ENCODE measurements around the gene ZNF608. TPM values are rescaled to one million over a fixed set of nuclear protein-coding genes. Genes with fewer than 3 reads are reported as not detected.

ZNF608 gene
- total and polyA plus RNA-seq, 4 donors = 9.5 to 83.2 (median 20.4) TPM

DNA sequence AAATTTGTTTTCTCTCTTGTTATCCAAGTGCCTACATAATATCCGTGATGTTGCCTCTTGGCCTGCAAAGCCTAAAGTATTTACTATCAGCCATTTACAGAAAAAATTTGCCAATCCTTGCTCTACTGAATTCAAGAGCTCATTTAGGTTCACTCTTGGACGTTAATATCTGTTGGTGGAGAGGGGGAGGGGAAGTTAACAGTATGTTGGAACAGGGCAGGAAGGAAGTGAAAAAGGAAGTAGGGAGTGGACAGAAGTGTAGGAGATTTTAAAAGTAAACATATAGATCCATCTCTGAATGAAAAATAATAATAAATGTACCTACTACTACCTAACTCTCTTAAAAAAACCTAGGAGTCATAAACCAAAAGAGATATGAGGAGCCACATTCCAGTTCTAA, 32.8 kb downstream of the ZNF608 start:
- Histone ChIP-seq H3K27me3 (ENCODE audit: control insufficient read depth in 3 of 3, insufficient read depth in 3 of 3, low read length in 2 of 3) (no peaks in the 10 kb centered on the region), H3K36me3 (ENCODE audit: control insufficient read depth in 4 of 4, insufficient read depth in 4 of 4, low read length in 4 of 4) (no peaks in the 10 kb centered on the region), H3K9me3 (ENCODE audit: control insufficient read depth in 4 of 4, insufficient read depth in 3 of 4, low read length in 3 of 4) (no peaks in the 10 kb centered on the region), H3K4me1 (ENCODE audit: control insufficient read depth in 5 of 5, insufficient read depth in 5 of 5, low read length in 5 of 5) (peaks cover 9 to 38% (median 12%) of the 10 kb centered on the region in 5 donors), H3K4me3 (no peak overlapping the region), H3K9ac (ENCODE audit: insufficient read depth in 1 of 2, low read length in 2 of 2) (no peak overlapping the region), H3K27ac (ENCODE audit: low read depth in 1 of 2, low read length in 1 of 2) (no peak overlapping the region)
- TF ChIP-seq CTCF (IDR thresholded peaks at IDR 0.05; ENCODE audit: control extremely low read depth, extremely low read depth) = no peak
- 41 to 42% methylated on average over 2 of the region's 2 CpGs for WGBS, 2 donors
- DNase-seq = no peak
- ATAC-seq (ENCODE audit: insufficient read depth, low FRiP score) = no peak

DNA sequence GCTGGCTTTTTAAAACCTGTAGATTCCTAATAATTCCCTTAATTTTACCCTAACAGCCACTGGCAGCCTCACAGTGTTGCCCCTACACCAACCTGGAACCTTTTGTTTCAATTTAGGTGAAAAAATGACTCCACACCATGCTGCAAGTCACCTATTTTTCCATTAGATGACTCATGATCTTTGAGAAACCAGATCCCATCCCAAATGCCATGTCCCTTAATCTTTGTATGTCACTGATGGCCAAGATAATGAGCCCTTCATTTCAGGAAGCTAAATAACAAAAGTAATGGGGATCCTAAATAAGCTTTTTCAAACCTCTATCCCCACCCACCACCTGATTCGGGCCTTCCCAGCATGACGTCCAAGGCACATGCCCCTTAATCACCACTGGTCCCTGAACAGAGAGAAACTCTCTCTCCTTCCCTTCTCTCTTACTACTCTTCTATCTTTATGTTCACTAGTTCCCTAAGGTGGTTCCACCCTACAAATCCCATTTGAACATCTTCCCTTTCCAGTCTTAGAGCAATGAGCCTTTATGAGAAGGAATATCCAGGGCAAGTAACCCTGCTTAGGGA, 33.6 kb downstream of the ZNF608 start:
- Histone ChIP-seq H3K27me3 (ENCODE audit: control insufficient read depth in 3 of 3, insufficient read depth in 3 of 3, low read length in 2 of 3) (no peaks in the 10 kb centered on the region), H3K4me1 (ENCODE audit: control insufficient read depth in 5 of 5, insufficient read depth in 5 of 5, low read length in 5 of 5) (peaks cover 8 to 39% (median 15%) of the 10 kb centered on the region in 5 donors), H3K9ac (ENCODE audit: insufficient read depth in 1 of 2, low read length in 2 of 2) (no peak overlapping the region), H3K36me3 (ENCODE audit: control insufficient read depth in 4 of 4, insufficient read depth in 4 of 4, low read length in 4 of 4) (no peaks in the 10 kb centered on the region), H3K9me3 (ENCODE audit: control insufficient read depth in 4 of 4, insufficient read depth in 3 of 4, low read length in 3 of 4) (no peaks in the 10 kb centered on the region), H3K27ac (ENCODE audit: low read depth in 1 of 2, low read length in 1 of 2) (no peak overlapping the region), H3K4me3 (no peak overlapping the region)
- 83 to 89% methylated on average over 2 of the region's 2 CpGs for WGBS, 2 donors
- TF ChIP-seq CTCF (IDR thresholded peaks at IDR 0.05; ENCODE audit: control extremely low read depth, extremely low read depth) = no peak
- ATAC-seq (ENCODE audit: insufficient read depth, low FRiP score) = no peak
- no peak for DNase-seq

DNA sequence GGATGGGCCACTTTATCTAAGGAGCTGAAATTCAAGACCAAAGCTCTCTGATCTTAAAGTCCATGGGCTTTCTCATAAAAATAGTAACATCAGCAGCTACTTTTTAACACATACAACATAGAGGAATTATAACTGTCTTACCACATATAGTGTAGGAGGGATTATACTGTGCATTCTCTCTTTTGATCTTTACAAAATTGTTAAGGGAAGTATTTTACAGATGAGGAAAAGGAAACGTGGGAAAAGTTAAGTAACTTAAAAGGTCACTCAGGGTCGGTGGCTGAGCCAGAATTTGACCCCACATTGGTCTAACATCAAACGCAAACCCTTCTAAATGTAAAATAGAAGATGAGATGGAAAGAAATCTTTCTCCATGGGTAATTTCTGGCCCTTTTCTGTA, 38.4 kb downstream of the ZNF608 start:
- peaks cover 19 to 68% (median 36%) of the 10 kb centered on the region in 5 donors for H3K4me1 ChIP-seq (ENCODE audit: control insufficient read depth in 5 of 5, insufficient read depth in 5 of 5, low read length in 5 of 5)
- no peak for ATAC-seq (ENCODE audit: insufficient read depth, low FRiP score)
- TF ChIP-seq CTCF (IDR thresholded peaks at IDR 0.05; ENCODE audit: control extremely low read depth, extremely low read depth) = no peak

GRCh38 chr5:124707520-124707919, 38.9 kb downstream of the ZNF608 start:
- H3K4me3 ChIP-seq = no peak overlapping the region

More for the DNA sequence above, 38.4 kb downstream of the ZNF608 start:
- no peak overlapping the region for H3K27ac ChIP-seq (ENCODE audit: low read depth in 1 of 2, low read length in 1 of 2)
- no peak for DNase-seq
- no peaks in the 10 kb centered on the region for H3K36me3 ChIP-seq (ENCODE audit: control insufficient read depth in 4 of 4, insufficient read depth in 4 of 4, low read length in 4 of 4)
- no peaks in the 10 kb centered on the region for H3K27me3 ChIP-seq (ENCODE audit: control insufficient read depth in 3 of 3, insufficient read depth in 3 of 3, low read length in 2 of 3)
- WGBS, 2 donors = 25 to 42% methylated on average over 3 of the region's 3 CpGs
- H3K9me3 ChIP-seq (ENCODE audit: control insufficient read depth in 4 of 4, insufficient read depth in 3 of 4, low read length in 3 of 4) = no peaks in the 10 kb centered on the region
- H3K9ac ChIP-seq (ENCODE audit: insufficient read depth in 1 of 2, low read length in 2 of 2) = no peak overlapping the region
- H3K4me3 ChIP-seq = no peak overlapping the region

More at GRCh38 chr5:124707520-124707919, 38.9 kb downstream of the ZNF608 start:
- TF ChIP-seq CTCF (IDR thresholded peaks at IDR 0.05; ENCODE audit: control extremely low read depth, extremely low read depth) = no peak
- Histone ChIP-seq H3K9ac (ENCODE audit: insufficient read depth in 1 of 2, low read length in 2 of 2) (peak overlapping the region; percentile 1 to 38), H3K4me1 (ENCODE audit: control insufficient read depth in 5 of 5, insufficient read depth in 5 of 5, low read length in 5 of 5) (peaks cover 18 to 73% (median 41%) of the 10 kb centered on the region in 5 donors), H3K36me3 (ENCODE audit: control insufficient read depth in 4 of 4, insufficient read depth in 4 of 4, low read length in 4 of 4) (no peaks in the 10 kb centered on the region), H3K27me3 (ENCODE audit: control insufficient read depth in 3 of 3, insufficient read depth in 3 of 3, low read length in 2 of 3) (no peaks in the 10 kb centered on the region), H3K9me3 (ENCODE audit: control insufficient read depth in 4 of 4, insufficient read depth in 3 of 4, low read length in 3 of 4) (no peaks in the 10 kb centered on the region), H3K27ac (ENCODE audit: low read depth in 1 of 2, low read length in 1 of 2) (no peak overlapping the region)
- DNase-seq (no peak), ATAC-seq (ENCODE audit: insufficient read depth, low FRiP score) (no peak)
- WGBS, 2 donors = 50 to 56% methylated on average over 6 of the region's 6 CpGs
